GM23338 (cell line): ENCODE measurements around the gene S100A11. TPM values are rescaled to one million over a fixed set of nuclear protein-coding genes. Genes with fewer than 3 reads are reported as not detected.

Source experiments
- ATAC-seq: fragments of 200-7000 bp; cut with Tn5 transposase; 3 replicates; pipeline ENCODE4 v1.9.1; 2020
- DNase-seq: peaks from one replicate; pipeline ENCODE4 v3.0.0-alpha.2; 2015; ENCODE audit warnings: low spot score
- H2AFZ ChIP-seq: fragments of 200-600 bp; sonication (generic); 2 replicates; pipeline ENCODE4 v1.8.0; 2016; ENCODE audit warnings: antibody characterized with exemption, mild to moderate bottlenecking, moderate library complexity
- H3F3A ChIP-seq: fragments of 200-600 bp; sonication (generic); replicated peaks from 2 replicates; pipeline ENCODE4 v1.8.0; 2017; ENCODE audit warnings: antibody characterized with exemption, mixed run types, low read depth
- H3K27ac ChIP-seq: fragments of 200-600 bp; sonication (generic); 2 replicates; pipeline ENCODE4 v1.6.1; 2016; ENCODE audit warnings: low read depth
- H3K27me3 ChIP-seq: fragments of 200-600 bp; sonication (generic); 2 replicates; pipeline ENCODE4 v1.8.0; 2016; ENCODE audit warnings: mild to moderate bottlenecking, mixed run types, moderate library complexity; ENCODE audit not compliant: insufficient read depth
- H3K36me3 ChIP-seq: fragments of 200-600 bp; sonication (generic); 2 replicates; pipeline ENCODE4 v1.8.0; 2016; ENCODE audit warnings: mild to moderate bottlenecking; ENCODE audit not compliant: insufficient read depth
- H3K4me1 ChIP-seq: fragments of 200-600 bp; sonication (generic); 2 replicates; pipeline ENCODE4 v1.8.0; 2016; ENCODE audit warnings: mild to moderate bottlenecking, moderate library complexity; ENCODE audit not compliant: insufficient read depth
- H3K4me2 ChIP-seq: fragments of 200-600 bp; sonication (generic); 2 replicates; pipeline ENCODE4 v1.7.1; 2017; ENCODE audit warnings: mixed run types
- H3K4me3 ChIP-seq: fragments of 200-600 bp; sonication (generic); 2 replicates; pipeline ENCODE4 v1.6.1; 2016; ENCODE audit warnings: mixed run types
- H3K79me2 ChIP-seq: fragments of 200-600 bp; sonication (generic); replicated peaks from 2 replicates; pipeline ENCODE4 v1.8.0; 2017; ENCODE audit warnings: mild to moderate bottlenecking; ENCODE audit not compliant: insufficient read depth
- H3K9me2 ChIP-seq: fragments of 200-600 bp; sonication (generic); 2 replicates; pipeline ENCODE4 v1.8.0; 2017; ENCODE audit not compliant: insufficient read depth
- H4K20me1 ChIP-seq: fragments of 200-600 bp; sonication (generic); replicated peaks from 2 replicates; pipeline ENCODE4 v1.8.0; 2017; ENCODE audit warnings: mild to moderate bottlenecking; ENCODE audit not compliant: insufficient read depth
- H3K27ac Mint-ChIP-seq: 2 replicates; pipeline ENCODE4 v1.8.0; 2020; ENCODE audit warnings: inconsistent platforms, mild to moderate bottlenecking, moderate library complexity, mixed read lengths
- H3K27me3 Mint-ChIP-seq: 3 replicates; pipeline ENCODE4 v1.8.0; 2022; ENCODE audit warnings: low read depth, mild to moderate bottlenecking, moderate library complexity, mixed read lengths, inconsistent platforms; ENCODE audit not compliant: insufficient read depth, poor library complexity
- H3K36me3 Mint-ChIP-seq: 3 replicates; pipeline ENCODE4 v1.8.0; 2021; ENCODE audit warnings: low read depth, mild to moderate bottlenecking, inconsistent platforms, moderate library complexity, mixed read lengths
- H3K4me1 Mint-ChIP-seq: 3 replicates; pipeline ENCODE4 v1.8.0; 2020; ENCODE audit warnings: mild to moderate bottlenecking, inconsistent platforms, mixed read lengths
- H3K4me3 Mint-ChIP-seq: 3 replicates; pipeline ENCODE4 v1.8.0; 2021; ENCODE audit warnings: moderate library complexity, mild to moderate bottlenecking, inconsistent platforms, mixed read lengths
- H3K9me3 Mint-ChIP-seq: 3 replicates; pipeline ENCODE4 v1.8.0; 2020; ENCODE audit warnings: moderate library complexity, mild to moderate bottlenecking, inconsistent platforms, mixed read lengths
- CREB1 ChIP-seq: fragments of 250-450 bp; sonication (Bioruptor Pico); IDR thresholded peaks from 2 replicates; pipeline ENCODE4 v1.5.0; 2020; ENCODE audit warnings: low read depth, mild to moderate bottlenecking, moderate library complexity
- EZH2 ChIP-seq: fragments of 200-600 bp; sonication (generic); IDR thresholded peaks from one replicate; pipeline ENCODE4 v1.8.0; 2017; ENCODE audit warnings: antibody characterized with exemption, mild to moderate bottlenecking, low read depth; ENCODE audit not compliant: unreplicated experiment
- EZH2phosphoT487 ChIP-seq: fragments of 200-600 bp; sonication (generic); IDR thresholded peaks from one replicate; pipeline ENCODE4 v1.8.1; 2018; ENCODE audit warnings: antibody characterized with exemption; ENCODE audit not compliant: unreplicated experiment
- JUNB ChIP-seq: IDR thresholded peaks from one replicate; pipeline ENCODE4 v1.6.1; 2016; ENCODE audit warnings: antibody characterized with exemption; ENCODE audit not compliant: unreplicated experiment
- NANOG ChIP-seq: IDR thresholded peaks from 2 replicates; pipeline ENCODE4 v1.6.1; 2016; ENCODE audit warnings: antibody characterized with exemption, borderline replicate concordance
- POLR2AphosphoS5 ChIP-seq: IDR thresholded peaks from 2 replicates; pipeline ENCODE4 v1.6.1; 2016; ENCODE audit warnings: antibody characterized with exemption, low read depth
- ZNF114 ChIP-seq: fragments of 250-450 bp; sonication (Bioruptor Pico); IDR thresholded peaks from 2 replicates; pipeline ENCODE4 v1.5.0; 2020; ENCODE audit warnings: mild to moderate bottlenecking, moderate library complexity
- ZNF331 ChIP-seq: fragments of 250-450 bp; sonication (Bioruptor Pico); IDR thresholded peaks from 2 replicates; pipeline ENCODE4 v1.5.0; 2020; ENCODE audit warnings: low read depth, mild to moderate bottlenecking, moderate library complexity
- polyA plus RNA-seq: library from polyadenylated mRNA; unstranded; fragments of >200 nt; fragmentation: Nextera tagmentation; extraction: Ambion mirVana; gene quantifications from 2 replicates; pipeline ENCODE4 v1.2.1, GENCODE V29; 2016
- total RNA-seq: library from RNA; depleted of rRNA; stranded (reverse); fragments of >200 nt; shearing (Covaris generic); gene quantifications from 2 replicates; pipeline ENCODE4 v1.2.3, GENCODE V29; 2014
- TF ChIP-seq, protein P1 (sequence below): fragments of 250-450 bp; sonication (Bioruptor Pico); IDR thresholded peaks from 2 replicates; pipeline ENCODE4 v1.5.0; 2020; ENCODE audit warnings: mild to moderate bottlenecking, moderate library complexity
- TF ChIP-seq, protein P2 (sequence below): IDR thresholded peaks from 2 replicates; pipeline ENCODE4 v1.6.1; 2016; ENCODE audit warnings: antibody characterized with exemption
- TF ChIP-seq, protein P3 (sequence below), 2 experiments: fragments of 200-600 bp in 1 of 2; sonication (generic) in 1 of 2; conservative IDR thresholded peaks; 2 replicates each; pipeline versions ENCODE4 v1.5.1 to v1.6.1; 2016 to 2017; ENCODE audit warnings: antibody characterized with exemption in 2 of 2, low read depth in 2 of 2, mild to moderate bottlenecking in 2 of 2, moderate library complexity in 1 of 2

S100A11 gene
- total and polyA plus RNA-seq, 2 experiments from 2014 or later: 73.1 to 596 TPM

DNA sequence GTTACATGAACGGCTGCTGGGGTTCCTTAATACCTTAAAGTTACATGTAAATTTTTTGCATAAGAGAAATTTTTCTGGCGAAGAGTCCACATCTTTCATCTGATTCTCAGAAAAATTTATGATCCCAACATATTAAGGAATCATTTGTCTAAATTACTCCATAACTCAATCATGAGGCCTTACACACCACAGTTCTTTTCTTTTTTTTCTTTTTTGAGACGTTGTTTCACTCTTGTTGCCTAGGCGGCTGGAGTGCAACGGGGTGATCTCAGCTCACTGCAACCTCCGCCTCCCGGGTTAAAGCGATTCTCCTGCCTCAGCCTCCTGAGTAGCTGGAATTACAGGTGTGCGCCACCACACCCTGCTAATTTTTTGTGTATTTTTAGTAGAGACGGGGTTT, 2.1 kb upstream of the S100A11 start:
- Histone ChIP-seq H3F3A (no peaks in the 10 kb centered on the region; the same call in 1 of the 2 replicates), H3K27me3 (peaks cover 37% of the 10 kb centered on the region), H3K4me3 (no peak overlapping the region), H3K79me2 (no peaks in the 10 kb centered on the region), H3K4me2 (no peak overlapping the region), H4K20me1 (no peaks in the 10 kb centered on the region), H3K4me1 (peaks cover 32% of the 10 kb centered on the region), H2AFZ (no peak overlapping the region), H3K27ac (no peak overlapping the region), H3K36me3 (no peaks in the 10 kb centered on the region), H3K9me2 (peaks cover 11% of the 10 kb centered on the region; the same call in 1 of the 2 replicates)
- Mint-ChIP-seq H3K27ac (no peak overlapping the region), H3K4me3 (no peak overlapping the region), H3K36me3 (no peaks in the 10 kb centered on the region), H3K9me3 (no peaks in the 10 kb centered on the region), H3K27me3 (peaks cover 14% of the 10 kb centered on the region), H3K4me1 (peaks cover 27% of the 10 kb centered on the region)
- TF ChIP-seq NANOG: no peak
- no peak for TF ChIP-seq ZNF114 (CRISPR knock-in tag)
- no peak for ATAC-seq
- no peak for DNase-seq

DNA sequence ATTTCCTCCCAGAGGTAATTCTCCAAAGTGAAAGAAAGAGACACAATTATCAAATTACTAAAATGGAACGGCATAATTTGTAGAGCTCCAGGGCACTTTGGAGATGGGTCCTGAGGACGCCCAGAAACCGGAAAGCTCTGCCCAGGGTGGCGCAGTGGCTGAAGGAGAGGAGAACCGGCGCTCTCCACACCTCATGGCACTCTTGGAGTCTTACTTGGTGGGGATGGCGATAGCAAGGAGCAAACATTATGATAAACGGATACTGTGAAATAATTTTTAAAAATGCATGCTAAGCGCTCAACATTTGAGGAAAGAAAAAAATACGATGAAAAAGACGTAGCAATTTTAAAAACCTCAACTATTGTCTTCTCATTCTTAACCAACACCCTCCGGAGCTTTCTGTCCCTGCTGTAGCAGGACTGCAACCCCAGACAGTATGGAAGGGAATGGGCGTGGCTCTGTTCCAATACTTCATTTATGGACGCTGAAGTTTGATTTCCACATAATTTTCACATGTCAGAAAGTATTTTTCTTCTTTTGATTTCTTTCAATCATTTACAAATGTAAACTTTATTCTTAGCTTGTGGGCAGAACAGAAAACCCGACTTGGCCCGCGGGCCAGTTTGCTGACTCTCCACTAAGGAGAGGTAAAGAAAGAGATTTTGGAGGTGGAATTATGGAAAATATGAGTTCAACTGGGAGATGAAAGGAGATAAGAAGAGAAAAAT, 1.1 kb downstream of the S100A11 start:
- peak; percentile 45 for ATAC-seq
- H3F3A ChIP-seq: no peaks in the 10 kb centered on the region; the same call in 1 of the 2 replicates
- peaks cover 29% of the 10 kb centered on the region for H3K4me1 ChIP-seq
- H3K9me3 Mint-ChIP-seq: no peaks in the 10 kb centered on the region
- H3K27ac Mint-ChIP-seq: peak overlapping the region; percentile 45; the same call in 1 of the 2 replicates
- H3K36me3 Mint-ChIP-seq: peaks cover 13% of the 10 kb centered on the region
- peak overlapping the region; percentile 78 for H3K4me3 ChIP-seq
- H4K20me1 ChIP-seq: no peaks in the 10 kb centered on the region
- H3K27ac ChIP-seq: peak overlapping the region; percentile 87
- 0 out of 2 replicates have a peak, but pooled peaks cover under 1% of the 10 kb centered on the region for H3K9me2 ChIP-seq
- H2AFZ ChIP-seq: peak overlapping the region; percentile 33; the same call in 1 of the 2 replicates
- H3K27me3 ChIP-seq: peaks cover 23% of the 10 kb centered on the region
- peak; percentile 37 for DNase-seq
- peak overlapping the region; percentile 96 for H3K4me2 ChIP-seq
- no peaks in the 10 kb centered on the region for H3K79me2 ChIP-seq
- peaks cover 14% of the 10 kb centered on the region for H3K36me3 ChIP-seq
- peaks cover 26% of the 10 kb centered on the region for H3K4me1 Mint-ChIP-seq
- H3K27me3 Mint-ChIP-seq: peaks cover 13% of the 10 kb centered on the region
- H3K4me3 Mint-ChIP-seq: peak overlapping the region; percentile 85
- no peak for TF ChIP-seq NANOG
- TF ChIP-seq POLR2AphosphoS5: no peak
- no peak for TF ChIP-seq ZNF114 (CRISPR knock-in tag)
- TF ChIP-seq, protein P1, sequence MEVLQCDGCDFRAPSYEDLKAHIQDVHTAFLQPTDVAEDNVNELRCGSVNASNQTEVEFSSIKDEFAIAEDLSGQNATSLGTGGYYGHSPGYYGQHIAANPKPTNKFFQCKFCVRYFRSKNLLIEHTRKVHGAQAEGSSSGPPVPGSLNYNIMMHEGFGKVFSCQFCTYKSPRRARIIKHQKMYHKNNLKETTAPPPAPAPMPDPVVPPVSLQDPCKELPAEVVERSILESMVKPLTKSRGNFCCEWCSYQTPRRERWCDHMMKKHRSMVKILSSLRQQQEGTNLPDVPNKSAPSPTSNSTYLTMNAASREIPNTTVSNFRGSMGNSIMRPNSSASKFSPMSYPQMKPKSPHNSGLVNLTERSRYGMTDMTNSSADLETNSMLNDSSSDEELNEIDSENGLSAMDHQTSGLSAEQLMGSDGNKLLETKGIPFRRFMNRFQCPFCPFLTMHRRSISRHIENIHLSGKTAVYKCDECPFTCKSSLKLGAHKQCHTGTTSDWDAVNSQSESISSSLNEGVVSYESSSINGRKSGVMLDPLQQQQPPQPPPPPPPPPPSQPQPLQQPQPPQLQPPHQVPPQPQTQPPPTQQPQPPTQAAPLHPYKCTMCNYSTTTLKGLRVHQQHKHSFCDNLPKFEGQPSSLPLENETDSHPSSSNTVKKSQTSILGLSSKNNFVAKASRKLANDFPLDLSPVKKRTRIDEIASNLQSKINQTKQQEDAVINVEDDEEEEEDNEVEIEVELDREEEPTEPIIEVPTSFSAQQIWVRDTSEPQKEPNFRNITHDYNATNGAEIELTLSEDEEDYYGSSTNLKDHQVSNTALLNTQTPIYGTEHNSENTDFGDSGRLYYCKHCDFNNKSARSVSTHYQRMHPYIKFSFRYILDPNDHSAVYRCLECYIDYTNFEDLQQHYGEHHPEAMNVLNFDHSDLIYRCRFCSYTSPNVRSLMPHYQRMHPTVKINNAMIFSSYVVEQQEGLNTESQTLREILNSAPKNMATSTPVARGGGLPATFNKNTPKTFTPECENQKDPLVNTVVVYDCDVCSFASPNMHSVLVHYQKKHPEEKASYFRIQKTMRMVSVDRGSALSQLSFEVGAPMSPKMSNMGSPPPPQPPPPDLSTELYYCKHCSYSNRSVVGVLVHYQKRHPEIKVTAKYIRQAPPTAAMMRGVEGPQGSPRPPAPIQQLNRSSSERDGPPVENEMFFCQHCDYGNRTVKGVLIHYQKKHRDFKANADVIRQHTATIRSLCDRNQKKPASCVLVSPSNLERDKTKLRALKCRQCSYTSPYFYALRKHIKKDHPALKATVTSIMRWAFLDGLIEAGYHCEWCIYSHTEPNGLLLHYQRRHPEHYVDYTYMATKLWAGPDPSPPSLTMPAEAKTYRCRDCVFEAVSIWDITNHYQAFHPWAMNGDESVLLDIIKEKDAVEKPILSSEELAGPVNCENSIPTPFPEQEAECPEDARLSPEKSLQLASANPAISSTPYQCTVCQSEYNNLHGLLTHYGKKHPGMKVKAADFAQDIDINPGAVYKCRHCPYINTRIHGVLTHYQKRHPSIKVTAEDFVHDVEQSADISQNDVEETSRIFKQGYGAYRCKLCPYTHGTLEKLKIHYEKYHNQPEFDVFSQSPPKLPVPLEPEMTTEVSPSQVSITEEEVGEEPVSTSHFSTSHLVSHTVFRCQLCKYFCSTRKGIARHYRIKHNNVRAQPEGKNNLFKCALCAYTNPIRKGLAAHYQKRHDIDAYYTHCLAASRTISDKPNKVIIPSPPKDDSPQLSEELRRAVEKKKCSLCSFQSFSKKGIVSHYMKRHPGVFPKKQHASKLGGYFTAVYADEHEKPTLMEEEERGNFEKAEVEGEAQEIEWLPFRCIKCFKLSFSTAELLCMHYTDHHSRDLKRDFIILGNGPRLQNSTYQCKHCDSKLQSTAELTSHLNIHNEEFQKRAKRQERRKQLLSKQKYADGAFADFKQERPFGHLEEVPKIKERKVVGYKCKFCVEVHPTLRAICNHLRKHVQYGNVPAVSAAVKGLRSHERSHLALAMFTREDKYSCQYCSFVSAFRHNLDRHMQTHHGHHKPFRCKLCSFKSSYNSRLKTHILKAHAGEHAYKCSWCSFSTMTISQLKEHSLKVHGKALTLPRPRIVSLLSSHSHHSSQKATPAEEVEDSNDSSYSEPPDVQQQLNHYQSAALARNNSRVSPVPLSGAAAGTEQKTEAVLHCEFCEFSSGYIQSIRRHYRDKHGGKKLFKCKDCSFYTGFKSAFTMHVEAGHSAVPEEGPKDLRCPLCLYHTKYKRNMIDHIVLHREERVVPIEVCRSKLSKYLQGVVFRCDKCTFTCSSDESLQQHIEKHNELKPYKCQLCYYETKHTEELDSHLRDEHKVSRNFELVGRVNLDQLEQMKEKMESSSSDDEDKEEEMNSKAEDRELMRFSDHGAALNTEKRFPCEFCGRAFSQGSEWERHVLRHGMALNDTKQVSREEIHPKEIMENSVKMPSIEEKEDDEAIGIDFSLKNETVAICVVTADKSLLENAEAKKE (CRISPR knock-in tag): no peak
- TF ChIP-seq, protein P2, sequence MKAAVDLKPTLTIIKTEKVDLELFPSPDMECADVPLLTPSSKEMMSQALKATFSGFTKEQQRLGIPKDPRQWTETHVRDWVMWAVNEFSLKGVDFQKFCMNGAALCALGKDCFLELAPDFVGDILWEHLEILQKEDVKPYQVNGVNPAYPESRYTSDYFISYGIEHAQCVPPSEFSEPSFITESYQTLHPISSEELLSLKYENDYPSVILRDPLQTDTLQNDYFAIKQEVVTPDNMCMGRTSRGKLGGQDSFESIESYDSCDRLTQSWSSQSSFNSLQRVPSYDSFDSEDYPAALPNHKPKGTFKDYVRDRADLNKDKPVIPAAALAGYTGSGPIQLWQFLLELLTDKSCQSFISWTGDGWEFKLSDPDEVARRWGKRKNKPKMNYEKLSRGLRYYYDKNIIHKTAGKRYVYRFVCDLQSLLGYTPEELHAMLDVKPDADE: no peak
- TF ChIP-seq, protein P3, sequence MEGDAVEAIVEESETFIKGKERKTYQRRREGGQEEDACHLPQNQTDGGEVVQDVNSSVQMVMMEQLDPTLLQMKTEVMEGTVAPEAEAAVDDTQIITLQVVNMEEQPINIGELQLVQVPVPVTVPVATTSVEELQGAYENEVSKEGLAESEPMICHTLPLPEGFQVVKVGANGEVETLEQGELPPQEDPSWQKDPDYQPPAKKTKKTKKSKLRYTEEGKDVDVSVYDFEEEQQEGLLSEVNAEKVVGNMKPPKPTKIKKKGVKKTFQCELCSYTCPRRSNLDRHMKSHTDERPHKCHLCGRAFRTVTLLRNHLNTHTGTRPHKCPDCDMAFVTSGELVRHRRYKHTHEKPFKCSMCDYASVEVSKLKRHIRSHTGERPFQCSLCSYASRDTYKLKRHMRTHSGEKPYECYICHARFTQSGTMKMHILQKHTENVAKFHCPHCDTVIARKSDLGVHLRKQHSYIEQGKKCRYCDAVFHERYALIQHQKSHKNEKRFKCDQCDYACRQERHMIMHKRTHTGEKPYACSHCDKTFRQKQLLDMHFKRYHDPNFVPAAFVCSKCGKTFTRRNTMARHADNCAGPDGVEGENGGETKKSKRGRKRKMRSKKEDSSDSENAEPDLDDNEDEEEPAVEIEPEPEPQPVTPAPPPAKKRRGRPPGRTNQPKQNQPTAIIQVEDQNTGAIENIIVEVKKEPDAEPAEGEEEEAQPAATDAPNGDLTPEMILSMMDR (conservative IDR thresholded peaks at IDR 0.05; ENCODE audit: low read depth in 2 of 2): no peak
- no peak for TF ChIP-seq ZNF331 (CRISPR knock-in tag)
- no peak for TF ChIP-seq CREB1 (CRISPR knock-in tag)
- no peak for TF ChIP-seq JUNB
- no peak for TF ChIP-seq EZH2
- TF ChIP-seq EZH2phosphoT487: no peak
